Measurements from ENCODE around the gene SLC22A15.
"Not testable (repeated sequence)": the region's sequence is repeated elsewhere in the genome, so short reads cannot be mapped to it uniquely, and the experiment has no call there.

GRCh38 chr1:115971778-115972177 lies 4.5 kb upstream of the SLC22A15 start:
- not testable (repeated sequence) for TF ChIP-seq CTCF (conservative IDR thresholded peaks at IDR 0.05 in 1 of 2, IDR thresholded peaks at IDR 0.05 in 1 of 2; ENCODE audit: low read depth in 1 of 2, low read length in 2 of 2); EZH2 (IDR thresholded peaks at IDR 0.05; ENCODE audit: low read length, missing control alignments)
